ENCODE data around the gene SLC16A12.

DNA sequence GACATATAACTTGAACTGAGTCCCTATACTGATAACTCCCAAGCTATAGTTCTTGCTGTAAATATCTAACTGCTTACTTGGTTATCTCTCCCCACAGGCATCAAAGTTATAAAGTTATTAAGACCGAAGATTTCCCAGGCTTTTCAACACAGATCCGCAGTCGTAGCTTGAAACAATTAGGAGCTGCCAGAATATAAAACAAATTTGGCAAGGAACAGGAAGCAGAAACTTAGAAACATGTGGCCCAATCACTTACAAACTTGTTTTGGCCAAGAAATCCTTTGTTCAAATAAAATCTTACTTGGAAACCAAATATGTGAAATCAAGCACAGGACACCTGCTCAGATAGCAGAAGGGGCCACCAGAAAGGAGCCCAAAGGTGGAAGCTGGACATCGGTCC is 9.0 kb downstream of the SLC16A12 start:
- no peak for TF ChIP-seq TCF12 (IDR thresholded peaks at IDR 0.05; ENCODE audit: low read depth, low read length)
- no peak for TF ChIP-seq ZNF274 (IDR thresholded peaks at IDR 0.05; ENCODE audit: insufficient read depth, insufficient read length)
- no peak for TF ChIP-seq ZNF24 (IDR thresholded peaks at IDR 0.05)
- no peak for TF ChIP-seq RAD21 (IDR thresholded peaks at IDR 0.05; ENCODE audit: insufficient read depth, low read depth, low read length)
- TF ChIP-seq TAF1 (IDR thresholded peaks at IDR 0.05; ENCODE audit: borderline replicate concordance, low read depth, low read length) = no peak
- TF ChIP-seq MTA3 (IDR thresholded peaks at IDR 0.05; ENCODE audit: borderline replicate concordance, low read length) = no peak
- TF ChIP-seq, protein P1, sequence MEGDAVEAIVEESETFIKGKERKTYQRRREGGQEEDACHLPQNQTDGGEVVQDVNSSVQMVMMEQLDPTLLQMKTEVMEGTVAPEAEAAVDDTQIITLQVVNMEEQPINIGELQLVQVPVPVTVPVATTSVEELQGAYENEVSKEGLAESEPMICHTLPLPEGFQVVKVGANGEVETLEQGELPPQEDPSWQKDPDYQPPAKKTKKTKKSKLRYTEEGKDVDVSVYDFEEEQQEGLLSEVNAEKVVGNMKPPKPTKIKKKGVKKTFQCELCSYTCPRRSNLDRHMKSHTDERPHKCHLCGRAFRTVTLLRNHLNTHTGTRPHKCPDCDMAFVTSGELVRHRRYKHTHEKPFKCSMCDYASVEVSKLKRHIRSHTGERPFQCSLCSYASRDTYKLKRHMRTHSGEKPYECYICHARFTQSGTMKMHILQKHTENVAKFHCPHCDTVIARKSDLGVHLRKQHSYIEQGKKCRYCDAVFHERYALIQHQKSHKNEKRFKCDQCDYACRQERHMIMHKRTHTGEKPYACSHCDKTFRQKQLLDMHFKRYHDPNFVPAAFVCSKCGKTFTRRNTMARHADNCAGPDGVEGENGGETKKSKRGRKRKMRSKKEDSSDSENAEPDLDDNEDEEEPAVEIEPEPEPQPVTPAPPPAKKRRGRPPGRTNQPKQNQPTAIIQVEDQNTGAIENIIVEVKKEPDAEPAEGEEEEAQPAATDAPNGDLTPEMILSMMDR (IDR thresholded peaks at IDR 0.05 in 2 of 3, conservative IDR thresholded peaks at IDR 0.05 in 1 of 3; ENCODE audit: control insufficient read depth in 2 of 3, extremely low read depth in 1 of 3, insufficient read depth in 1 of 3, low read depth in 3 of 3, low read length in 3 of 3) = no peak
- TF ChIP-seq, protein P2, sequence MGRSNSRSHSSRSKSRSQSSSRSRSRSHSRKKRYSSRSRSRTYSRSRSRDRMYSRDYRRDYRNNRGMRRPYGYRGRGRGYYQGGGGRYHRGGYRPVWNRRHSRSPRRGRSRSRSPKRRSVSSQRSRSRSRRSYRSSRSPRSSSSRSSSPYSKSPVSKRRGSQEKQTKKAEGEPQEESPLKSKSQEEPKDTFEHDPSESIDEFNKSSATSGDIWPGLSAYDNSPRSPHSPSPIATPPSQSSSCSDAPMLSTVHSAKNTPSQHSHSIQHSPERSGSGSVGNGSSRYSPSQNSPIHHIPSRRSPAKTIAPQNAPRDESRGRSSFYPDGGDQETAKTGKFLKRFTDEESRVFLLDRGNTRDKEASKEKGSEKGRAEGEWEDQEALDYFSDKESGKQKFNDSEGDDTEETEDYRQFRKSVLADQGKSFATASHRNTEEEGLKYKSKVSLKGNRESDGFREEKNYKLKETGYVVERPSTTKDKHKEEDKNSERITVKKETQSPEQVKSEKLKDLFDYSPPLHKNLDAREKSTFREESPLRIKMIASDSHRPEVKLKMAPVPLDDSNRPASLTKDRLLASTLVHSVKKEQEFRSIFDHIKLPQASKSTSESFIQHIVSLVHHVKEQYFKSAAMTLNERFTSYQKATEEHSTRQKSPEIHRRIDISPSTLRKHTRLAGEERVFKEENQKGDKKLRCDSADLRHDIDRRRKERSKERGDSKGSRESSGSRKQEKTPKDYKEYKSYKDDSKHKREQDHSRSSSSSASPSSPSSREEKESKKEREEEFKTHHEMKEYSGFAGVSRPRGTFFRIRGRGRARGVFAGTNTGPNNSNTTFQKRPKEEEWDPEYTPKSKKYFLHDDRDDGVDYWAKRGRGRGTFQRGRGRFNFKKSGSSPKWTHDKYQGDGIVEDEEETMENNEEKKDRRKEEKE (IDR thresholded peaks at IDR 0.05) = no peak
